Fibroblast of villous mesenchyme (primary cell): Measurements from ENCODE around the gene SLC30A3. TPM values are rescaled to one million over a fixed set of nuclear protein-coding genes. Genes with fewer than 3 reads are reported as not detected.

Source experiments
- DNase-seq: peaks from one replicate; pipeline ENCODE4 v3.0.0-alpha.2; 2010; ENCODE audit warnings: low read depth
- H3K4me3 ChIP-seq: 2 replicates; pipeline ENCODE4 v1.5.1; 2011; ENCODE audit warnings: low read depth, mild to moderate bottlenecking, low read length
- CTCF ChIP-seq: IDR thresholded peaks from 2 replicates; pipeline ENCODE4 v1.5.1; 2012; ENCODE audit warnings: low read depth, mild to moderate bottlenecking, low read length; ENCODE audit not compliant: insufficient read depth
- total RNA-seq: library from RNA; depleted of rRNA; stranded (reverse); fragments of >200 nt; gene quantifications from 2 replicates; pipeline ENCODE4 v1.2.3, GENCODE V29; 2012

The SLC30A3 gene
- total RNA-seq, 1 donor, result not detected

- peak; percentile 46 for DNase-seq
- TF ChIP-seq CTCF, result peak; percentile 56
Measured at GRCh38 chr2:27264753-27265535, 2.1 kb upstream of the SLC30A3 start.

GRCh38 chr2:27264253-27264752 is 1.5 kb upstream of the SLC30A3 start:
- peak overlapping the region; percentile 45 for H3K4me3 ChIP-seq
- TF ChIP-seq CTCF, result no peak
- no peak for DNase-seq

More at GRCh38 chr2:27264753-27265535, 2.1 kb upstream of the SLC30A3 start:
- peak overlapping the region; percentile 45 for H3K4me3 ChIP-seq

- H3K4me3 ChIP-seq, result peak overlapping the region; percentile 54
- DNase-seq, result no peak
- TF ChIP-seq CTCF, result no peak
Measured at GRCh38 chr2:27263287-27264252, 723 bp upstream of the SLC30A3 start.

DNA sequence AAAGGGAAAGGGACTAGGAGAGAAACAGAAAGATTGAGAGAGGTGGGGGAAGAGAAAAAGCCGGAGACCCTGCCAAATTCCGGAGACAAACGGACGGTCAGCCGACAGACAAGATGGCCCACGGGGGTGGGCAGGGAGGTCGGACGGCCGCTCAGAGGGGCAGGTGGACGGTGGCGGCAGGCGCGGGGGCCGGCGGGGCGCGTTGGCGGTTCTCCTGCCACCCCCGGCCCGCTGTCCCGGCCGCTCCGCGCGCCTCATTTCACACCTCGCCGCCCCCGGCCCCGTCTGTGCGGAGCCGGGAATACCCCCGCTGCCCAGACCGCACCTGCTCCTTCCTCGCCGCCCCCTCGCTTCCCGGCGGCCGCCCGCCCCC is 935 bp downstream of the SLC30A3 start:
- no peak overlapping the region for H3K4me3 ChIP-seq
- no peak for DNase-seq
- no peak for TF ChIP-seq CTCF

DNA sequence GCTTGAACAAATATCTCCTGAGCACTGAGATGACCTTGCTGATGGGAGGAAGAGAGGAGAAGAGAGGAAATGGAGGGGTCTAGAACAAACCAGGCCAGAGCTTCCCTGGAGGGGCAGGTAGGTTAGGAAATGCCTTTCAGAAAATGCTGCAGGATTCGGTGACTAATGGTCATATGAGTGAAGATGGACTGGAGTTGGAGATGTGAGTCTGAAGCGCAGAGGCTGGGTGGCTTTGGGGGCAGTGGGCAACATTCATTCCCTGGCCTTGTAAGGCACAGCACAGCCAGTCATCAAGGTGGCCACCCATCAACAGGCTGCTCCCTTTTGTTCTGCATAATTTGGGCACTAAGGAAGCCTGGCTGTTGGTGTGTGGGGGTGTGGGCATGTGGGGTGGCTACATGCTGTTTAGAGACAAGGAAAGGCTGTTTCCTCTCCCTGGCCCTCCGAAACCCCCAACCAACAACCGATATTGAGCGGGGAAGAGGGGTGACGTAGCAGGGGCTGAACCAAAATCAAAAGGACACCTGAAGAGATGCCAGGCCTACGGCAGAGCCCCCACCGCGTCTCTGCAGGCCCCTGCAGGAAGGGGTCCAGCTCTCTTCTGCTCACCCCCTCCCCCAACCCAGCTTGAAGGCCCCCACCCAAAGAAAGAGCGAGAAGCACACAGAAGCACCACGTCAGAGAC is 1.5 kb downstream of the SLC30A3 start:
- no peak for DNase-seq
- no peak for TF ChIP-seq CTCF
- no peak overlapping the region for H3K4me3 ChIP-seq

- no peak for DNase-seq
- no peak overlapping the region for H3K4me3 ChIP-seq
- no peak for TF ChIP-seq CTCF
Measured at GRCh38 chr2:27258051-27258450, 4.8 kb downstream of the SLC30A3 start.
